HG02623 (cell line): ENCODE results near the gene LIPC.

Experiments used
- ATAC-seq: cut with Tn5 transposase; IDR thresholded peaks from one replicate; pipeline ENCODE4 v1.9.1; 2021; ENCODE audit warnings: moderate library complexity; ENCODE audit not compliant: unreplicated experiment

The LIPC gene

DNA sequence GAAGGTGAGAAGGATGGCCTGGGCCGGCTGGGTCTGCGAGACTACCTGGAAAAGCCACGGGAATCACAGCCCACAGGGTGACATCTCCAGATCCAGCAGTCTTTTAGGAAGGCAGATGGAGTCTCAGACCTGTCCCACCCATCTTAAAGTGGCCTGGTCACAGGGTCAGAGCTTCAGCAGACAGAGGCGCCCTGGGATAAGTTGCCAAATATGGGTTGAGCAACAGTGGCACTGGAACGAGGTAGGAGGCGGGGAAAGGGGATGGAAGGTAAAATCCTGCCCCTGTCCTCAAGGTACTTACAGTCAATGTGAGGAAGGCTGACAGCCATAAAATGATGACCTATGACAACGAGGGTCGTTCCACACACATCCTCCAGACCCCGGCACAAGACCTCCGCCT, 80.7 kb downstream of the LIPC start:
- ATAC-seq, result no peak

DNA sequence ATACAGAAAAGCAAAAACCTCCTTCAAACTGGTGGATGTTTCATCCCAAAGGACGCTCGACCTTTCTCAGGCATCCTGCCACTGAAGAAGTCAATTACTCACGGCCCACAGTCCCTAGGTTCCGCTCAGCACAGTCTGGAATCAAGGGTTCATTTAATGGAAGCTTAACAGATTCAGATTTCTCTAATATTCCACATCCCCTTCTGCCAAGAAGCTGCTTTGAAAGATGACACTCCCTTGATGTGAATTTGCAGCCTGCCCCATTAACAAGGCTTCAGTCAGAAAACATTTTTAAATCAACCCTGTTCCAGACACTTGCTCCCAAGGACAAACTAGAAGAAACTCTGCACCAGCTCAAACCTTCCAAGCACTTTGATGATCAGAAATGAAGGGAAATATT, 81.2 kb downstream of the LIPC start:
- no peak for ATAC-seq

DNA sequence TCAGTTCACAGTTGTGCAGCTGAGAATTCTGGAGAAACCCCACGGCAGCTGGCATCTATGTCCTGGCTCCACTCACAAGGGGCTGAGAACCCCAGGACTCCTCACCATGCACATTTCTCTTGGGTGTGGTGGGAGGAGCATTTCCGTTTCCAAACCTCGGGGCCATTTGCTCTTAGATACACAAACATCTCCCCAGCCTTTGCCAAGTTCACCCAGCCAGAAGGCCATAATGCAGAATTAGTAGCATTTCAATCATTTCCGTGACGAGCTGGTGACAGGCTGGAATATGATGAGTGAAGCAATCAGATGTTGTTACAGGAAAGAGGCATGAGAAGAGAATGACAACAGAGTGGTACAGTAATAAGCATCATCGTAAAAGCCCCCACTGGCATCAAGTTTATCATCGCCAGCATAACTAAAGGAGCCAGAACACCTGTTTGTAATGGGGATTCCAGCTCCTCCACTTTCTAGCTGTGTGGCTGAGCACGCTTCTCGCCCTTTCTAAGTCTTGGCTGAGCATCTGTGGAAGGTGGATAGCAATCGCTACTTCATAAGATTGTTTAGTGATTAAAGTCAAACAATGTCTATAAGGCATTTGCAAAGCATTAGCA, 82.0 kb downstream of the LIPC start:
- no peak for ATAC-seq

DNA sequence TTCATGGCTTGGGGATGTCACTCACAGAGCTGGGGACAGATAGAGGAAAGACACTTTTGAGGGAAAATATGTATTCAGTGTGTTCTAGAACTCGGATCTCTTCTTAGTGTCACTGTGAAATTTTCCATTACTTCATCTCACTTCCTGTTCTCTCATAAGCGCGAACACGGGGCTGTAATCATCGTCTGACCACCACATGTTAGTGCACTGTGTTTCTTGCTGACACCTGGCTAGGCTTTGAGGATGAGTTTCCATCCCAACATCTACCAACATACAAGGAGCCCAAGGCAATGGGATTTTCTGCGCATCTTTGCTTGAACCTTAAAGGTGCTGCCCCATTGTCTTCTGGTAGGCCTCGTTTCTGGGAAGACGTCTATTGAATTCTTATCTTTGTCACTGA, 84.0 kb downstream of the LIPC start:
- no peak for ATAC-seq

DNA sequence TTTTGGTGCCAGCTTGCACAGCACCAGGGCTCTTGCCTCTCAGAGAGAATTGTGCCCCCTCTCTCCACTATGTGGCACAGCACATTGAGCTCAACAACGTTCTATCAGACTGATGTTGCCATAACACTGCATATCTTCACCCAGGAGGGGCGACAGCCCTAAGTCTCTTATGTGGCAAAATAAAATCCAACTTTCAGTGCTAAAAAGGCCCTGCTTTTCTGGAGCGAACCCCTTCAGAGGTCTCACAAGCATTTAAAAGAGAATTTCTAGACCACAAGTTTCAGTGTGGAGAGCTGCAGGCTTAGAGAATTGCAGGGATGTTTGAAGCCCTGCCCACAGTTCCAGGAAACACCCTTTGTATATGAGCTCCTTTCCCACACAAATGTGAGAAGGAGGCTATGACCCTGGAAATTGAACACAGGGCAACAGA, 85.5 kb downstream of the LIPC start:
- no peak for ATAC-seq

DNA sequence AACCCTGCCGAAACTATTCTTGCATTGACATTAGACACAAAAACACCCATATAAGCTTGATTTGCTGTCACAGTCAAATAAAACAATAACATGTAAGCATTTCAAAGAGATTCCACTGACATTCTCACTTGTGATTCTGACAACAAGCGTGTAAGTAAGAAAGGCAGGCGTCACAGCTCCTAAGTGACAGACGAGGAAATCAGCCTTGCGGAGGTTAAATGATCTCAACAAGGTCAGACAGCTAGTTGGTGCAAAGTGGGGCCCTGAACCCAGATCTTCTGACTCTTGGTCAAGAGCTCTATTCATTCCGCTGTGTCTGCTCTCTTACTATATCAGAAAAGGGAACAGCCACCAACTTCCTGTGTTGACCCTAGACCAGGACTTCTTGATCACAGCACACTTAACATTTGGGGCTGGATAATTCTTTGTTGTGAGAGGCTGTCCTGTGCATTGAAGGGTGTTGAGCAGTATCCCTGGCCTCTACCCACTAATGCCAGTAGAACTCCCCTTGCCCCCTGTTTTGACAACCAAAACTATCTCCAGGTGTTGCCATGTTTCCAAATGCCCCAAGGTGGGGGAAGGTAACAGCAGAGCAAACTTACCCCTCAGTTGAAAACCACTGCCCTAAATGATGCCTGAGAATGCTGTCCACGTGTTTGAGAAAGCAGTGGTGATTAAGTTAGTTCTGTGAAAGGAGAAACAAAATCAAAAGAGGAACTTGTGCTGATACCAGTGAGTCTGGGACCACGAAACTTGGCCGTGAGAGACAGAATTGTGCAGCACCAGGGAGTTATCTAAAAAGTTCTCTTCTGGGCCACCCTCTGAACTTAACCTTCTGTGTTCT, 86.1 kb downstream of the LIPC start:
- ATAC-seq, result peak; percentile 43

DNA sequence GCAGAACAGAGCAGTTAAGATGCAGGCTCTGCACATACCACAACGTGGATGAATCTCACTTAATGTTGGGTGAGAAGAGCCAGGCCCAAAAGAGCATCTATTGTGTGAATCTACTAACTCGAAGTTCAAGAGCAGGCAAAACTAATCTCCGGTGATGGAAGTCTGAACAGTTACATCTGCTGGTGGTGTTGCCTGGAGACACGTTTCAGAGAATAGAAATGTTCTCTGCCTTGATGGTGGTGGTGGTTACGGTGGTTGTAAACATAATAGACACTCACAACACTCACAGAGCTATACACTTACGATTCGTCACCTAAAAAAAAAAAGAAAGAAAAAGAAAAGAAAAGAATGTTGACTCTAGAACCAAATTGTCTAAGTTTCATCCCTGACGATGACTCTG, 86.8 kb downstream of the LIPC start:
- peak; percentile 3 for ATAC-seq

DNA sequence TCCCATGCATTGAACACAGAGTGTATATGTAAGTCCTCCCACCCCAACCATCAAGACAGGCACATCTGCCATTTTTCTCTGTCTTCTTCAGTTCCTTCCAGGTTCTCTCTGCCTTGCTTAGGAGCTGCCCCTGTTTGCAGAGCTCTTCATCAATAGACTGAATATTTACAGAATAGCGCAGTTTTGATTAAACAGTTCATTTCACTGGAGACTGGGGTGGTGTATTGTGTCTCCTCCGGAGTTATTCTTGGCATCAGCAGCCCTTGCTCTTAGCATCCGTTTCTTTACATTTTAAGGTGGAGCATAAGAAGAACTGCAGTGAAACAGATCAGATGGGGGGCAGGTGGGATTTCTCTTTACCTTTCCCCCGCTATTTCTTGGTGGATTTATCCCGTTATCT, 87.7 kb downstream of the LIPC start:
- no peak for ATAC-seq

DNA sequence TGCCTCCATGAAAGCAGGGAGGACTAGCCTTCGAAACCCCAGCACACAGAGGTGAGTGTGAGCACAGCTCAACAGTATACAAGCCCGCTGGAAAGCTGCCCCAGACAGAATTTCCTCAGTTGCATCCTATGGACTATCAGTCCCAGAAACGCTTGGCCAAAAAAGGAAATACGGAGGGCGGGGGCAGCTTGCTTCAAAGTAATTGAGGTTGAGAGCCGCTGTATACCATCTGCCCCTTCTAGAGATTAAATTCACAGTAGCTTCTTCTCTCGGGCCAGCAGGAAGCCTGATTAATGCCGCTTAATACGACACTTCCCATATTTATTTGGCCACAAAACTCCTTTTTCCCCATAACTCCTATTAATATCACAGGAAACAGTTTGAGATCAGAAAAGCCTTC, 88.7 kb downstream of the LIPC start:
- no peak for ATAC-seq

DNA sequence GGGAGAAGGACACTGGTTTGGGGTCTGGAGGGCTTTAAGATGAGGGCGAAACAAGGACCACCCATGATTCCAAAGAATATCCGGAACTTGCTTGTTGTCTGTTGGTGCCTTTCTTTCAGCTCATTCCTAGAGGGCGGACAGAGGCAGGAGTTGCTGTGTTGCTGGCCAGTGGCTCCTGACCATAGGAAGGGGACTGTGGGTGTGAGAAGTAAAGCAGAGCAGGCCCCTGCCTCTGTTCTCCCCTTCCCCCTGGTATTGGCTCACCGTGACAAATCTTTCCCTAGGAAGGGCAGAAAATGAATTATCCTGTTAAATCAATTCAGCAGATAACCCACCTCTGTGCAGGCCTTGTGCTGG, 89.1 kb downstream of the LIPC start:
- ATAC-seq, result no peak

DNA sequence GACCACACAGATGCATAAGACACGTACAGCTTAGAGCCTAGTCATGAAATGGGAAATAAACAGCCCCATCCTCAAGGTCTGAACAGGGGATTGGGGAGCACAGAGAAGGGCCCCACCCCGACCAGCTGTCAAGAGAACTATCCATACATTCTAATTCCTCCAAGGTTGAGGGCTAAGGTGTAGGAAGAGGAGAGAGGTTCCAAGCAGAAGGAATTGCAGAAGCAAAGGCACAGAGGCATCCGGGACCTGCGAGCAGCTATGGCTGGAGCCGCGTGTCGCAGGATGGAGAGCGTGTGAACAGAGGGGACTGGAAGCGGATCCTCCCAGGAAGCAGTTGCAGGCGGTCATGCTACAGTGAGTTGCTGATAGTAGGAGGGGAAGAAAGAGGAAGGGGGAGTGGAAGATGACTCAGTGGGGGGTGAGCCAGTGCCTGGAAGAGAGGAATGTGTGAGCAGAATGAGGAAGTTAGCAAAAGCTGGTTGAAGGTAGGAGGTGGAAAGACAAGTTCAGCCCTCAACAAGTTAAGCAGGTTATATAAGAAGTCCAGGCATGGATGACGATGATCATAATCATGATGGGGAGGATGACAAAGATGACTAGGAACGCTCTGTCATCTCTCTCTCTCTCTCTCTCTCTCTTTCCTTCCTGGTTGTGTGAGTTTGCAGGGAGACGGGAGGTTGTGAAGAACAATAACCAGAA, 89.7 kb downstream of the LIPC start:
- no peak for ATAC-seq

DNA sequence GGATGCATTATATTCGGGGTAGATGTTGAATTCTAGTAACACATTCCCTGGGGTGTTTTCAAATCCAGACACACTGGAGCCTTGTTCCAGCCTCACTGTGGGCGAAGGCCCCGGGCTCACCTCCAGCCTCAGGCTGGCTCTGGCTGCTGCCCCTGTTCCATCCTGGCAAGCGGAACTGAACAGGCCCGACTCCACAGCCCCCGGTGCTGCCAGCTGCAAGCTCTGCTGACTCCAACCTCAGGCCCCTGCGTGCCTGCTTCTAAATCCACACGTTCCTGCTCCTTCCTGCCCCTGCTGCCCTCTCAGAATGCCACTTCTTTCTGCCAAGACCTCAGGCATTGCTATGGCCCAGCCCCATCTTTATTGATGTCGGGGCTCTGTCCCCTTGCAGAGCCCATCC, 90.6 kb downstream of the LIPC start:
- no peak for ATAC-seq

DNA sequence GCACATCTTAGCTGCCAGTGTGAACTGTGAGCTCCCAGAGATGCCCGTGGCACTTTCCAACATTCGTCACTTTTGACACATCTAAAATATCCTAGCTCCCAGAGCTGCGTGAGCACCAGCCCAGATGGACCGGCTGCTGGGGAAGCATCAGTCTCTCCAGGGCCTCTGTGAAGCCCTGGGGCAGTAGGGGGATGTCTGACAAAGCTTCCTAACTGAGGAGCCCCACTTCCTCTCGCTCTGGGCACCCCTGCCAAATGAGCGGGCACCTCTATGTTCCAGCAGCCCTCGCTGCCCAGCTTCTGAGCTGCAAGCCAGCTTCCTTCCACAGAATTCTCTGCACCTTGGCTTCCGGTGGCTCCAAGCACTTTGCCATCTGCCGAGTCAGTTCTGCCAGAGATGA, 91.1 kb downstream of the LIPC start:
- ATAC-seq, result no peak

DNA sequence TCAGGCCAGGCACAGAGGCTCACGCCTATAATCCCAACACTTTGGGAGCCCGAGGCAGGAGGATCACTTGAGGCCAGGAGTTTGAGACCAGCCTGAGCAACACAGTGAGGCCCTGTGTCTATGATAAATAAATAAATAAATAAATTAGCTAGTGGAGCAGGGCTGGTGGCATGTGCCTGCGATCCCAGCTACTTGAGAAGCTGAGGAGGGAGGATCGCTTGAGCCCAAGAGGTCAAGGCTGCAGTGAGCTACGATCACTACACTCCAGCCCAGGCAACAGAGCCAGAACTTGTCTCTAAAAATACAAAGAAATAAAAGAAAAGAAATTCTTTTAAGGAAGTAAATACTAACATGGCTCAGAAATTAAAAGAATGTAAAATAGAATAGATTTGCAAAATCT, 91.8 kb downstream of the LIPC start:
- ATAC-seq, result no peak

DNA sequence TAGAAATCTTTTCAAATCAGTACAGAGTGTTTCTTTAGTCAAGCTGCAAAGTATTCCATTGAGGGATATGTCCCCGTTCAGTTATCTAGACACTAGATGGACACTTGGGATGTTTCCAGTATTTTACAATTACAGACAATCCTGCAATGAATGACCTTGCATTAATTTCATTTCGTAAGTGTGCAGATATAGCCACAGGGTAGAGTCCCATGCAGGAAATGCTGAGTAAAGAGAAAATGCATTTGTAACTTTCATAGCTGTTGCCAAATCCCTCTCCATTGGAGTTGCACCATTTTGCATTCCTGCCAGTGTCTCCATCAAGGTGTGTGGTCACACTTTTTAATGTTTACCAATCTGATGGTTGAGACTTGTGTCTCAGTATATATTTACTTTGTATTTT, 92.5 kb downstream of the LIPC start:
- no peak for ATAC-seq

DNA sequence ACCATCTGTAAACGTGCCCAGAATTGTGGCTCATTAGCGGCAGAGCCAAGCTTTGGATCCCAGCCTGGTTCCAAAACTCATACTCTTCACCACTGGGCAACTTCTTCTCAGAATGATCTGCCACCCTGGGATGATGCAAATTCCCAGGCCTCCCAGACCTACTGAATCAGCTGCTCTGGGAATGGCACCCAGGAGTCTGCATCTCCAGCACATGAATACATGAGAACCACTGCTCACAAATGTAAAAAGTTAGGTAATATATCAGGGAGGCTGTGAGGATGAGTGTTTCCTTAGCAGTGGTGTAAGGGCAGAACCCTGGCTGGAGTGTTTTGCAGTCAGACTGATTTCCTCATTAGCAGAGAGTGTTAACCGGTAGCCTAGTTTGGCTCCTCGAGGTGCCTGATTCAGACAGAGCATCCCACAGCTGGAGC, 94.2 kb downstream of the LIPC start:
- no peak for ATAC-seq

DNA sequence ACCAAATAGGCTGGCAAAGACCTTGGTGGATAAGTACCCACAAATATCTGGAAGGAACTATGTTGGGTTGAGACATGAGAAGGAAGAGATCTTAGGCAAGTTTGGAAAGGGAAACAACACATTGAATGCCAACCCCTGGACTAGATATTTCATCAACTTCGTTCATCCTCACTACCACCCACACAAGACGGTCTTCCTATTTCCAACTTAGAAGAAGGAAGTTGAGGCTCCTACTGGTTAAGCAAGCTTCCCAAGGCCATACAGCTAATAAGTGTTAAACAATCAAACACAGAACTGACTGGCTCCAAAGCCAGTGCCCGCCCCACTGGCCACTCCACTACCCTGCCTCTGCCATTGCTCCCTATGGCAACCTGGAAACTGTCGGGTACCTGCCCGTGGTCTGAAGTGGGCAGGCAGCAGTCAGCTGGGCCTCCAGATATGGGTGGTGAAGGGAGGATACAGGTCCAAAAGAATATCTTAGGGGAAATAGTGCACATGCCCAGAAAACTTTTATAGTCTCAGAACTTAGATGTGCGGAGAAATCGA, 94.9 kb downstream of the LIPC start:
- no peak for ATAC-seq

DNA sequence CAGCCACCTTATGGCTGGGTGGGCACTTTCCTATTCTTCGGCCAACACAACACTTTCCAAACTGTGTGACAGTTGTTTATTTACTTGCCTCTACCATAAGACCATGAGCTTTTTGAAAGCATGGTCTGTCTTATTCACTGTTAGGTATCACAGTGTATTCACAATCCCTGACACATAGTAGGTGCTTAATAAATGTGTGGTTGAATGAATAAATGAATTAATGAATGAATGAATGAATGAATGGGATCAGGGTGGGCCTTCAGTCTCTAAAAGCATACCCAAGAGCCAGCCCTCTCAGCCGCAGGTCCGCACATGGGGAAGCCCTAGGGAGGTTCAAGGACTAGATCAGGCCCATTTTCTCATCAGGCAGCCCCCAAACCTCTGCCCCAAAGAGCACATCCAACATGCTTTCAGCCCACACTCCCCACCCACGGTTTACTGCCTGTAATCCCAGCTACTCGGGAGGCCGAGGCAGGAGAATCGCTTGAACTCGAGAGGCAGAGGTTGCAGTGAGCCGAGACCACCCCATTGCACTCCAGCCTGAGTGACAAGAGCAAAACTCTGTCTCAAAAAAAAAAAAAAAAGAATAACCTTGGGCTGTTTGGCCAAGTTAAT, 95.9 kb downstream of the LIPC start:
- no peak for ATAC-seq

DNA sequence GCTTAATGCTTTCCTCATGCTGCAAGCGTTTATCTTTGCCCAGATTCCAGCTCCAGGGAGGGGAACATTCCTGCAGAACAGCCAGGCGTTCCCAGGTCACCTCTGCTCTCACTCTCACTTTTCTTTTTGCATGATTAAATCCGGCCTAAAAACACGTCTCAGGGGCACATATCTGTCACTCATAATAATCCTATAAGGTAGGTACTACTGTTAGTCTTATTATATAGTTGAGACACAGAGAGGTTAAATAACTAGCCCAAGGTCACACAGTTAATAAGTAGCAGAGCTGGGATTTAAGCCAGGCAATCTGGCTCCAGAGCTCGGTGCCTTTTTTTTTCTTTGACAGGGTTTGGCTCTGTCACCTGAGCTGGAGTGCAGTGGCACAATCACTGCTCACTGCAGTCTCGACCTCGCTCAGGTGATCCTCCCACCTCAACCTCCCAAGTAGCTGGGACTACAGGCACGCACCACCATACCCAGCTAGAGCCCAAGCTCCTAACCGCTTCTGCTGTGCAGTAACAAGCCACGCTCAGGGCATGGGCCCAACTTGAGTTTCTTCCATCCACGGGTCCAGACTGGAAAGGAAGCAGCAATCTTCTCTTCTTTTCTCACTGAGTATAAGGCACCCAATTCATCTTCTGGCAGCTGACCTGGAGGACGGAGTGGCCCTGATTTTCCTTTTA, 96.5 kb downstream of the LIPC start:
- ATAC-seq, result no peak

DNA sequence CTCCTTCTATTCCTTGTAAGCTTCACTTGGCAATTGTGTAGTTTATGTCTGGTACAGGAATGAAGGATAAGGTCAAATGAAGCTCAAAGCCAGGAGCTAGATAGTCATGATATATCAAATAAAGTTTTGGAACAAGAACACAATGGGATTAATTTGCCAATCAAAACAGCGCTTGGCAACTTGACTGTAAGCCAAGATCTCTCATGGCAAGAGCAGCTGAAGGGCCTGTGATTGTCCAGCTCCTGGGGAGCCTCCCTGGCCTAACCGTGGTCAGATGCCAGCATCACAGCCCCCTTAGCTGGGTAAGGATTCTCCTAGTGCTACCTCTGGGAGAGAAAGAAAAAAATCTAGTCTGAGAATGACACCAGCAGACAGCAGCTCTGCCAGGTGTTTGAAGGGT, 97.2 kb downstream of the LIPC start:
- no peak for ATAC-seq

DNA sequence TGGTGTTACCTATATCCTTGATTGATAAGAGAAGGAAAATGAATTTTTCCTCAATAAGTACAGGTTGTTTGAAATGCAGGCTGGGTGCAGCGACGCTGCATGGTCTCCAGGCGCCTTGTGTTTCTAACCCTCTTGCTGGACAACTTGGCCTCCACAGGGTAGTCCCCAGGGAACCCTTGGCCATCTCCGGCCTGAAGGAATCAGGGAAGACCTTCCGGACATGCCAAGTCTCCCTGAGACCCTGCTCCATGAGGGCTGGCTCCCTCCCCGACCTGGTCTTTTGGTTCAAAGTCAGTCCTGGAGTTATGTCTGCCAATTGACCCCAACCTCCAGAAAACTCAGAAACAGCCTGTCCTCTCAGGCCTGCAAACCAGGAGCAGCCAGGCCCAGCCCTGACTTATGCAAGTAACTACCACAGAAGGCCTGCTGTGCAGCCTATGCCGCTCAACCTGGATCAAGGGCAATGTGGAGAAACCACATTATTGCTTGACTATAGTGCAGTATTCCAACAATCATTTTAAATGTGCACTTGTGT, 98.3 kb downstream of the LIPC start:
- no peak for ATAC-seq
